Osteoblast (primary cell): Measurements from ENCODE around the gene NEDD4L. TPM values are rescaled to one million over a fixed set of nuclear protein-coding genes. Genes with fewer than 3 reads are reported as not detected.

Experiments
- DNase-seq: peaks from one replicate; pipeline ENCODE4 v3.0.0; 2011; ENCODE audit warnings: low spot score, mixed read lengths; ENCODE audit not compliant: insufficient read length; ENCODE audit errors: missing footprints
- H2AFZ ChIP-seq: 2 replicates; pipeline ENCODE4 v1.6.0; 2011; ENCODE audit warnings: mild to moderate bottlenecking, low read length
- H3K27ac ChIP-seq: 2 replicates; pipeline ENCODE4 v1.5.1; 2011; ENCODE audit warnings: mild to moderate bottlenecking, low read depth, low read length, moderate library complexity
- H3K27me3 ChIP-seq: 2 replicates; pipeline ENCODE4 v1.6.0; 2012; ENCODE audit warnings: mild to moderate bottlenecking, control low read depth, inconsistent platforms, low read length, moderate library complexity; ENCODE audit not compliant: insufficient read depth
- H3K36me3 ChIP-seq: 2 replicates; pipeline ENCODE4 v1.5.1; 2011; ENCODE audit warnings: mild to moderate bottlenecking, low read length, control low read depth, moderate library complexity; ENCODE audit not compliant: insufficient read depth
- H3K4me1 ChIP-seq: 2 replicates; pipeline ENCODE4 v1.5.1; 2011; ENCODE audit warnings: mild to moderate bottlenecking, low read length, control low read depth, moderate library complexity; ENCODE audit not compliant: insufficient read depth
- H3K4me2 ChIP-seq: 2 replicates; pipeline ENCODE4 v1.6.0; 2011; ENCODE audit warnings: mild to moderate bottlenecking, low read length; ENCODE audit not compliant: insufficient read depth
- H3K4me3 ChIP-seq: fragments of 200-600 bp; sonication (generic); 3 replicates; pipeline ENCODE4 v1.5.1; 2012; ENCODE audit warnings: mild to moderate bottlenecking, low read length, inconsistent platforms; ENCODE audit not compliant: insufficient read depth
- H3K79me2 ChIP-seq: 2 replicates; pipeline ENCODE4 v1.6.0; 2012; ENCODE audit warnings: mild to moderate bottlenecking, low read length, control low read depth, inconsistent platforms; ENCODE audit not compliant: insufficient read depth
- H3K9me3 ChIP-seq: 2 replicates; pipeline ENCODE4 v1.5.1; 2011; ENCODE audit warnings: low read depth, low read length, control low read depth
- H4K20me1 ChIP-seq: 2 replicates; pipeline ENCODE4 v1.6.0; 2012; ENCODE audit warnings: mild to moderate bottlenecking, low read length, control low read depth; ENCODE audit not compliant: insufficient read depth
- total RNA-seq: library from RNA; depleted of rRNA; stranded (reverse); fragments of >200 nt; gene quantifications from 2 replicates; pipeline ENCODE4 v1.2.3, GENCODE V29; 2012
- TF ChIP-seq, protein P1 (sequence below): IDR thresholded peaks from 2 replicates; pipeline ENCODE4 v1.5.1; 2011; ENCODE audit warnings: mild to moderate bottlenecking, low read depth, low read length, moderate library complexity; ENCODE audit errors: extremely low read depth

The NEDD4L gene
- total RNA-seq, 1 donor, result 30.0 TPM

DNA sequence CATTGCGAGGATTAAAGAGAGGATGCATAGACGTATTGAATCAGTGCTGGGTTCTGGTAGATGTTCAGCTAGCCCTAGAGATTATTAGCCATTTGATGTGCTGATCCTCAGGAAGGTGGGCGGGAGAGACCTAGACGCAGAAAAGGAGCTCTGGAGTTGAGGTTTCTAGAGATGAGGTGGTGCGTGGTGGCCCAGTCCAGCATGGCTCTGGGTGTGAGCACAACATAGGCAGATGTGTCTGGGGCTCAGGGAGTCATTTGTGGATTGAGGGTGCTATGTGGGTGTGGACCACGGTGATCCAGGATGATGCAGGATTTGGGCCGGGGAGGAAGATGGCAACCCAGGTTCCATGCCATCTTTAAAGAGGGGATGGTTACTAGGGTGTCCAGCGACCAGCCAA lies 102.1 kb downstream of the NEDD4L start:
- Histone ChIP-seq H3K4me2 (no peak overlapping the region), H3K9me3 (no peaks in the 10 kb centered on the region), H3K36me3 (no peaks in the 10 kb centered on the region), H3K27ac (no peak overlapping the region), H3K79me2 (no peaks in the 10 kb centered on the region), H3K27me3 (peaks cover 12% of the 10 kb centered on the region), H3K4me1 (no peaks in the 10 kb centered on the region), H3K4me3 (no peak overlapping the region), H4K20me1 (no peaks in the 10 kb centered on the region), H2AFZ (no peak overlapping the region)
- TF ChIP-seq, protein P1, sequence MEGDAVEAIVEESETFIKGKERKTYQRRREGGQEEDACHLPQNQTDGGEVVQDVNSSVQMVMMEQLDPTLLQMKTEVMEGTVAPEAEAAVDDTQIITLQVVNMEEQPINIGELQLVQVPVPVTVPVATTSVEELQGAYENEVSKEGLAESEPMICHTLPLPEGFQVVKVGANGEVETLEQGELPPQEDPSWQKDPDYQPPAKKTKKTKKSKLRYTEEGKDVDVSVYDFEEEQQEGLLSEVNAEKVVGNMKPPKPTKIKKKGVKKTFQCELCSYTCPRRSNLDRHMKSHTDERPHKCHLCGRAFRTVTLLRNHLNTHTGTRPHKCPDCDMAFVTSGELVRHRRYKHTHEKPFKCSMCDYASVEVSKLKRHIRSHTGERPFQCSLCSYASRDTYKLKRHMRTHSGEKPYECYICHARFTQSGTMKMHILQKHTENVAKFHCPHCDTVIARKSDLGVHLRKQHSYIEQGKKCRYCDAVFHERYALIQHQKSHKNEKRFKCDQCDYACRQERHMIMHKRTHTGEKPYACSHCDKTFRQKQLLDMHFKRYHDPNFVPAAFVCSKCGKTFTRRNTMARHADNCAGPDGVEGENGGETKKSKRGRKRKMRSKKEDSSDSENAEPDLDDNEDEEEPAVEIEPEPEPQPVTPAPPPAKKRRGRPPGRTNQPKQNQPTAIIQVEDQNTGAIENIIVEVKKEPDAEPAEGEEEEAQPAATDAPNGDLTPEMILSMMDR, result no peak
- no peak for DNase-seq

GRCh38 chr18:58148954-58149471 lies 105.0 kb downstream of the NEDD4L start:
- no peaks in the 10 kb centered on the region for H3K79me2 ChIP-seq

DNA sequence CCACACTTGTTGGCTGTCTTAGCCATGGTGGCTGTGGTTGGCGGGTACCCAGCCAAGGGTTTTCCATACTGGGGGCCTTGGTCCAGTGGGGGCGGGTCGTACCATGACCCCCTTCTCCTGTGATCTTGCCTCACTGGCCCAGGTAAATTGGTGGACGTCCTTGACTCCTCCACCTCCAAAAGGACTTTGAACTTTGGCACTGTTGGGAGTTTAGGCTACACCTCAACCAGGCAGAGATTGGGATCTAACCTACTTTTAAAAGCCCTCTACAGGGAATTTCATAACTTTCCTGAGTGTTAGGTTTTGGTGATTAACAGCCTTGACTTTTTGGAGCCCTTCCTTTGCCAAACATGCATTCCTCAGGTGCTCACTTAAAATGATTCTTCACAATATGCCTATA lies 106.7 kb downstream of the NEDD4L start:
- Histone ChIP-seq H3K4me1 (no peaks in the 10 kb centered on the region), H2AFZ (no peak overlapping the region), H3K36me3 (no peaks in the 10 kb centered on the region), H4K20me1 (no peaks in the 10 kb centered on the region), H3K9me3 (no peaks in the 10 kb centered on the region), H3K27me3 (peaks cover 10% of the 10 kb centered on the region), H3K27ac (no peak overlapping the region), H3K4me3 (no peak overlapping the region), H3K79me2 (no peaks in the 10 kb centered on the region), H3K4me2 (no peak overlapping the region)
- no peak for DNase-seq
- TF ChIP-seq, protein P1, result no peak

More at GRCh38 chr18:58148954-58149471, 105.0 kb downstream of the NEDD4L start:
- Histone ChIP-seq H3K4me3 (no peak overlapping the region), H3K27me3 (peaks cover 16% of the 10 kb centered on the region), H2AFZ (no peak overlapping the region), H3K9me3 (no peaks in the 10 kb centered on the region), H3K4me2 (no peak overlapping the region), H4K20me1 (no peaks in the 10 kb centered on the region), H3K4me1 (no peaks in the 10 kb centered on the region), H3K27ac (no peak overlapping the region), H3K36me3 (no peaks in the 10 kb centered on the region)
- TF ChIP-seq, protein P1, result no peak
- DNase-seq, result no peak

GRCh38 chr18:58152216-58152615 lies 108.2 kb downstream of the NEDD4L start:
- no peak for DNase-seq
- Histone ChIP-seq H3K27me3 (peaks cover 13% of the 10 kb centered on the region), H3K4me3 (no peak overlapping the region)

More at GRCh38 chr18:58152216-58152615, 108.2 kb downstream of the NEDD4L start:
- H2AFZ ChIP-seq, result no peak overlapping the region
- no peaks in the 10 kb centered on the region for H3K79me2 ChIP-seq
- H4K20me1 ChIP-seq, result no peaks in the 10 kb centered on the region
- no peaks in the 10 kb centered on the region for H3K36me3 ChIP-seq
- H3K27ac ChIP-seq, result no peak overlapping the region
- H3K4me2 ChIP-seq, result no peak overlapping the region
- H3K9me3 ChIP-seq, result no peaks in the 10 kb centered on the region
- TF ChIP-seq, protein P1, result no peak
- H3K4me1 ChIP-seq, result no peaks in the 10 kb centered on the region
